ENCODE results near the gene RAF1.
"Not testable (repeated sequence)": the region's sequence is repeated elsewhere in the genome, so short reads cannot be mapped to it uniquely, and the experiment has no call there.

RAF1 gene

GRCh38 chr3:12640853-12641252, 23.1 kb downstream of the RAF1 start:
- not testable (repeated sequence) for DNase-seq (ENCODE audit: low read depth)

- peak; percentile 50 for DNase-seq (ENCODE audit: low read depth)
Observed at GRCh38 chr3:12638105-12638504, 25.8 kb downstream of the RAF1 start.

GRCh38 chr3:12633108-12633507, 30.8 kb downstream of the RAF1 start:
- DNase-seq (ENCODE audit: low read depth), result no peak

- no peak for DNase-seq (ENCODE audit: low read depth)
Observed at GRCh38 chr3:12632523-12632922, 31.4 kb downstream of the RAF1 start.

- not testable (repeated sequence) for DNase-seq (ENCODE audit: low read depth)
Observed at GRCh38 chr3:12630843-12631242, 33.1 kb downstream of the RAF1 start.

GRCh38 chr3:12630292-12630691, 33.6 kb downstream of the RAF1 start:
- no peak for DNase-seq (ENCODE audit: low read depth)

- DNase-seq (ENCODE audit: low read depth), result peak; percentile 80
Observed at GRCh38 chr3:12629560-12629959, 34.4 kb downstream of the RAF1 start.

GRCh38 chr3:12628813-12629212, 35.1 kb downstream of the RAF1 start:
- DNase-seq (ENCODE audit: low read depth), result no peak

GRCh38 chr3:12627370-12627769, 36.5 kb downstream of the RAF1 start:
- no peak for DNase-seq (ENCODE audit: low read depth)

GRCh38 chr3:12624964-12625363, 39.0 kb downstream of the RAF1 start:
- DNase-seq (ENCODE audit: low read depth), result not testable (repeated sequence)

- DNase-seq (ENCODE audit: low read depth), result no peak
Observed at GRCh38 chr3:12624056-12624455, 39.9 kb downstream of the RAF1 start.

- no peak for DNase-seq (ENCODE audit: low read depth)
Observed at GRCh38 chr3:12622335-12622734, 41.6 kb downstream of the RAF1 start.

- no peak for DNase-seq (ENCODE audit: low read depth)
Observed at GRCh38 chr3:12620729-12621128, 43.2 kb downstream of the RAF1 start.

GRCh38 chr3:12620305-12620704, 43.6 kb downstream of the RAF1 start:
- DNase-seq (ENCODE audit: low read depth), result no peak

GRCh38 chr3:12618426-12618825, 45.5 kb downstream of the RAF1 start:
- DNase-seq (ENCODE audit: low read depth), result no peak

GRCh38 chr3:12615266-12615665, 48.7 kb downstream of the RAF1 start:
- DNase-seq (ENCODE audit: low read depth), result no peak

- DNase-seq (ENCODE audit: low read depth), result no peak
Observed at GRCh38 chr3:12613250-12613649, 50.7 kb downstream of the RAF1 start.

GRCh38 chr3:12612514-12613226, 51.2 kb downstream of the RAF1 start:
- DNase-seq (ENCODE audit: low read depth), result no peak

- DNase-seq (ENCODE audit: low read depth), result peak; percentile 23
Observed at GRCh38 chr3:12611117-12611516, 52.8 kb downstream of the RAF1 start.

- DNase-seq (ENCODE audit: low read depth), result no peak
Observed at GRCh38 chr3:12608376-12608775, 55.5 kb downstream of the RAF1 start.

- DNase-seq (ENCODE audit: low read depth), result no peak
Observed at GRCh38 chr3:12603969-12604368, 59.9 kb downstream of the RAF1 start.

GRCh38 chr3:12601072-12601471, 62.8 kb downstream of the RAF1 start:
- no peak for DNase-seq (ENCODE audit: low read depth)

- DNase-seq (ENCODE audit: low read depth), result no peak
Observed at GRCh38 chr3:12598890-12599289, 65.0 kb downstream of the RAF1 start.

GRCh38 chr3:12593473-12593872, 70.4 kb downstream of the RAF1 start:
- DNase-seq (ENCODE audit: low read depth), result no peak
